ENCODE data around the gene TMEM192. TPM values are rescaled to one million over a fixed set of nuclear protein-coding genes. Genes with fewer than 3 reads are reported as not detected.
"Not testable (repeated sequence)": the region's sequence is repeated elsewhere in the genome, so short reads cannot be mapped to it uniquely, and the experiment has no call there.

Gene TMEM192
- polyA plus RNA-seq, 4 donors = 31.4 to 41.5 (median 35.6) TPM

DNA sequence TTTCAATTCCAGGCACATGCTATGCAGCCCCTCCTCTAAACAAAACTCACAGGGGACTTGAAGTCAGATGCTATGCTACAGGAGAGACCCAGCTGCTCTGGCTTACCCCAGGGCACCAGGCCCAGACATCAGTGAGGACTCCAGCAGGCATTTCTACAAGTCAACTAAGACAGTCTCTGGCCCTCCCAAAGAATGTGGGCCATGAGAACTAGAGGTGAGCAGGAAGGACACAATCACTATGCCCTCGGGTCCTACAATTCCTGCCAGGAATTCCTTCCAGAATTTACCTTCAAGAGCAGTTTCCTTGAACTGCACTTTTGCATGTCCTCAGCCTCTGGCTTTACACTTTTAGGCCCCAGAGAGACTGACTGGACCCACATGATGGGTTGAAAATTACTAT lies 17.4 kb downstream of the TMEM192 start:
- DNase-seq (ENCODE audit: low read depth in 4 of 4, low spot score in 3 of 4) = no peak

DNA sequence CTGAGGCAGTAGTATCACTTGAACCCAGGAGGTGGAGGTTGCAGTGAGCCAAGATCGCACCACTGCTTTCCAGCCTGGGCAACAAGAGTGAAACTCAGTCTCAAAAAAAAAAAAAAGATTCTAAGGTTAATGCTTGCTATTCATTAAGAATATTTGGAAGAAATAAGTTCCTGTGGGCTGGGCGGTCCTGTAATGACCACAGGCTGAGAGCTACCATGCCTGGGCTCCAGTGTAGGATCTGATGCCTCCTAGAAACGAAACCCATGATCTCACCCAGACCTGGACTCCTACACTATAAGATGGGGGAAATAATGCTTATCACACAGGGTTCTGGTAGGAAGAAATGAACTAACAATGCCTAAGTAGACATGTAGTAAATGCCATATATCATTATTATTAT lies 17.8 kb downstream of the TMEM192 start:
- no peak for DNase-seq (ENCODE audit: low read depth in 4 of 4, low spot score in 3 of 4)

DNA sequence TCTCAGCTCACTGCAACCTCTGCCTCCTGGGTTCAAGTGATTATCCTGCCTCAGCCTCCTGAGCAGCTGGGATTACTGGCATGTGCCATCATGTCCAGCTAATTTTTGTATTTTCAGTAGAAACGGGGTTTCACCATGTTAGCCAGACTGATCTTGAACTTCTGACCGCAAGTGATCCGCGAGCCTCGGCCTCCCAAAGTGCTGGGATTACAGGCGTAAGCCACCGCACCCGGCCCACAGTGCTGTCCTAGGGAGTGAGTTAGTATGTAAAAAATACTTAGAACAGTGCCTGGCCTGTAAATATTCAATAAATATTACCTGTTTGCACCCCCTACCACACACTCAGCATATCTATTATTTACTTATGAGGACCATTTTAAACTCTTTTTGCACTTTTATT lies 20.5 kb downstream of the TMEM192 start:
- DNase-seq (ENCODE audit: low read depth in 4 of 4, low spot score in 3 of 4) = not testable (repeated sequence)

DNA sequence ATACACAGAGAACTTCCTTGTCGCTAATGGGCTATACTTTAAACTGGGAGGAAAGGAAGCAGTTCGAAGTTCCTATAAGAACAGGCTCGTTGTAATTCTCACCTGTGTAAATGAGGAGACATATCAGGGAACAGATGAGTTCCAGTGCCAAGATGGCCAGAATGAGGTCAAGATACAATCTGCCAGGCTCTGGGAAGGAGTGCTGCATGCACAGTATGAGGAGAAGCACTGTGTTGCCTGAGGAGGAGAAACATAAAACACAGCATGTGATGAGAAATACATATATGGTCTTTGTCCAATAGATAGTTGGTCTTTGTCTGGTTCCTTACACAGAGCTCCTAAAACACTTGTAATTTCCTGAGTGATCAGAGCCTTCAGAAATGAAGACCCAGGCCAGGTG lies 24.3 kb downstream of the TMEM192 start:
- DNase-seq (ENCODE audit: low read depth in 4 of 4, low spot score in 3 of 4) = no peak

DNA sequence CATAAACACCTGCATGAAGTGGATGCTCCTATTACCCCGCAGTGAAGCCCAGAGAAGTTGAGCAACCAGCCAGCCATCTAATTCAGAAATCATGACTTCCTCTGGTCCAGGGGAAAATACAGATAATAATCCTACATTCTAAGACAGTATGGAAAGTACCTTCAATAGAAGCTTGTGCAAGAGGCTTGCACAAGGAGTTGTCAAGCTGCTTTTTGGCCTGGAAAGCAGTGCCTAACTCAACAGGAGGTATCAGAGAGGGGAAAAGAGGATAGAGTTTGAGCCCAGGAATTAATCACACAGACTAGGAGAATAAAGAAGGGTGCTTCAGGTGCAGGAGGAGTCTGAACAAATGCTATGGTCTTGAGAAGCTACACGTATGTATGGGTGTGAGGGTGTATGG lies 26.7 kb downstream of the TMEM192 start:
- no peak for DNase-seq (ENCODE audit: low read depth in 4 of 4, low spot score in 3 of 4)

DNA sequence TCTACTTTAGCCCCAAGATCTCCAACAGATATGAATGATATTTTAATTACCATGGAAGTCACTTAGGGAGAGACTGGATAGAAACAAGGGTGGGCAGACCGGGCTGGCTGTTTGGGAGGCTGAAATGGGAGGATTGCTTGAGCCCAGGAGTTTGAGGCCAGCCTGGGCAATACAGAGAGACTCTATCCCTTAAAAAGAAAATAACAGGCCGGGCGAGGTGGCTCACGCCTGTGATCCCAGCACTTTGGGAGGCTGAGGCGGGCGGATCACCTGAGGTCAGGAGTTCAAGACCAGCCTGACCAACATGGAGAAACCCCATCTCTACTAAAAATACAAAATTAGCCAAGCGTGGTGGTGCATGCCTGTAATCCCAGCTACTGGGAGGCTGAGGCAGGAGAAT lies 27.9 kb downstream of the TMEM192 start:
- not testable (repeated sequence) for DNase-seq (ENCODE audit: low read depth in 4 of 4, low spot score in 3 of 4)

DNA sequence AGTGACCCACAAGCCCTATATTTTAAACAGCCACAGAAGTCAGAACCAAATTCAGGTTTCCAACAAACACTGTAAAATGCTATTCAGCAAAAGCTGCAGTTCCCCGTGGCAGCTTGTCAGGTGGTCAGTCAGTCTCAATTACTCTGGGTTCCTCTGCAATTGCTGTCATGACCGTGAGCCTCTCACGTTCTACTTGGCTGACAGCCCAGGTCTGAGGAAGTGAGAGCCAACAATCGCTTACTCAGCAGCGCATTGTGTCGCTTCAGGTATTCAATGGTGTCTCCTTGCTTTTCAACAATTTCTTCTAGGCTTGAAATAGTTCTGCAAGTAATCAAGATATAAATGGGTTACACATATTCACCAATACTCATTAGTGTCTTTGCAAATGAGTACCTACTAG lies 33.2 kb downstream of the TMEM192 start:
- DNase-seq (ENCODE audit: low read depth in 4 of 4, low spot score in 3 of 4) = peak in 2 of 4 donors; percentile 16 to 19

DNA sequence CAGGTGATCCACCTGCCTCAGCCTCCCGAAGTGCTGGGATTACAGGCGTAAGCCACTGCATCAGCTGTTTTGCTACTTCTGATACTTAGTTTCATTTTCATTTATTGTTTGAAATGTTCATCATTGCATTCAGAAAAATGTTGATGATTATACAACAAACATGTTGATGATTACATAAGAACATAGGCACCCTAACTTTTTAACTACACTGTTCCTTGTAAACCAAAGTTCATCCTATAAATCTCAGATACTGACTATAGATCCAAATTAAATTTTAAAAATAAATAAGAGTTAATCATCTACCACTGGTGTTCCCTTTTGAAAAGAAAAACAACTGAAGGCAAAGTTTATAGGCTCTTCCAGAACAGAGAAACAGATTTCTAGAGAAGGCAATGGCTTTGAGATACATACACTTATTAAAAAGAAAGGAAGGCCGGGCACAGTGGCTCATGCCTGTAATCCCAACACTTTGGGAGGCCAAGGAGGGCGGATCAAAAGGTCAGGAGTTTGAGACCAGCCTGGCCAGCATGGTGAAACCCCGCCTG lies 35.6 kb downstream of the TMEM192 start:
- DNase-seq (ENCODE audit: low read depth in 4 of 4, low spot score in 3 of 4) = no peak

DNA sequence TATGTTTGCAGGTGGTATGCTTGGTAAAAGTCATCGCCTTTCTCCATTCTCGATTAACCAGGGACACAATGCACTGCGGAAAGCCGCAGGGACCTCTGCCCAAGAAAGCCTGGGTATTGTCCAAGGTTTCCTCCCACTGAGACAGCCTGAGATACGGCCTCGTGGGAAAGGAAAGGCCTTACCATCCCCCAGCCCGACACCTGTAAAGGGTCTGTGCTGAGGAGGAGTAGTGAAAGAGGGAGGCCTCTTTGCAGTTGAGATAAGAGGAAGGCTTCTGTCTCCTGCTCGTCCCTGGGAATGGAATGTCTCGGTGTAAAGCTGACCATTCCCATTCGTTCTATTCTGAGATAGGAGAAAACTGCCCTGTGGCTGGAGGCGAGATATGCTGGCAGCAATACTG lies 39.3 kb downstream of the TMEM192 start:
- DNase-seq (ENCODE audit: low read depth in 4 of 4, low spot score in 3 of 4) = not testable (repeated sequence)

DNA sequence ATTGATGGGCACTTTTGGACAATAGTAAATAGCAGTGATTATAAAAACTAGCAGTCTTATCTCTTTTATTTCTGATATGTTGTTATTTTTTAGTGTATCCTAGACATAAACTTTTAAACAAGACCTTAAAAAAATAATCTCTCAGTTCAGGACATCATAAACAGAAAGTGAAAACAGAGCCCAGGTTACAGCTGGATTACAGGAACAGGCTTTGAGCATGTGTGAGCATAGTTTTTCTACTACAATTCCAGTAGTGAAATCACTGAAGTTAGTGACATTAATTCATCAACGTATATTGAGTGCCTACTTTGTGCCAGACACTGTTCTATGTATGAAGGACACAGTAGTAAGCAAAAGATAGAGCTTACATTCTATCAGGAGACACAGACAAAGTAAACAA lies 42.1 kb downstream of the TMEM192 start:
- DNase-seq (ENCODE audit: low read depth in 4 of 4, low spot score in 3 of 4) = no peak

DNA sequence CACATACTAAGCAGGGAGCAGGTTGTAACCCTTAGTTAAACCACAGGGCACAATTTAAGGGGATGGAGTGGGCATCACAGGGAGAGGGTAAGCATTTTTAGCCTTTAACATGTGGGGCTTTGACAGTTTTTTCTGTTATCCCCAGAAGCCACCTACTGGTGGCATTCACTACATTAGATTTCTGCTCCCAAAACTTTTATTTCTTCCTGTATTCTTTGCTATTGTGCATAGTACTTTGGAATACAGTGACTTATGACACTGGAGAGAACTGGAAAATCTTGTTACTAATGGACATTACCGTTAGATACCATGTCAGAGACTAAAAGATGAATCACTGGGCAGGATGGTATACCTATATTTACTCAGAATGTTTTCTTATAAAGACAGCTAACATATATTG lies 51.7 kb downstream of the TMEM192 start:
- no peak for DNase-seq (ENCODE audit: low read depth in 4 of 4, low spot score in 3 of 4)

DNA sequence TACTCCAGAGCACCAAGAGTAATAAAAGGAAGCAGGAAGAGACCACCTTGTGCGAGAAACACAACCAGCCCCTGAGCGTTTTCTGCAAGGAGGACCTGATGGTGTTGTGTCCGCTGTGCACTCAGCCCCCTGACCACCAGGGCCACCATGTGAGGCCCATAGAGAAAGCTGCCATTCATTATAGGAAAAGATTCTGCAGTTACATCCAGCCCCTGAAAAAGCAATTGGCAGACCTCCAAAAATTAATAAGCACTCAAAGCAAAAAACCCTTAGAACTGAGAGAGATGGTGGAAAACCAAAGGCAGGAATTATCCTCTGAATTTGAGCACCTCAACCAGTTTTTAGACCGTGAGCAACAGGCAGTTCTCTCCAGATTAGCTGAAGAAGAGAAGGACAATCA lies 53.3 kb downstream of the TMEM192 start:
- no peak for DNase-seq (ENCODE audit: low read depth in 4 of 4, low spot score in 3 of 4)

DNA sequence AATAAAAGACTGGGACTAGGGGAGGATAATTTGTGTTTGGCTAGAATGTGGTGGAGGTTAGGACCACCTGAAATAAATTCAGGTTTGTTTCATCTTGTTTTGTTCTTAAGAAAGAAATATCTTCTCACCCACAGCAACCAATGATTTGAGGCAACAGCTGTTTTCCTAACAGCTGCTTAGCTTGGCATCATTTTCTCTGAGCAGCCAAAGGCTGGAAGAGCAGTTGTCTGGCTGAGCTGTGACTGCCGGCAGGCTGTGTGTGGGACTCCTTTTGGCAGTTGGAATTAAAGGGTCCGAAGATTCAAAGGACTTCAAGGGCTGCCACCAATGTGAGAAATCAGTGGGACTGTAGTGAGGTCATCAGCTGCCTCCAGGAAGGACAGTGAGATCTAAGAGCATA lies 54.0 kb downstream of the TMEM192 start:
- DNase-seq (ENCODE audit: low read depth in 4 of 4, low spot score in 3 of 4) = no peak

DNA sequence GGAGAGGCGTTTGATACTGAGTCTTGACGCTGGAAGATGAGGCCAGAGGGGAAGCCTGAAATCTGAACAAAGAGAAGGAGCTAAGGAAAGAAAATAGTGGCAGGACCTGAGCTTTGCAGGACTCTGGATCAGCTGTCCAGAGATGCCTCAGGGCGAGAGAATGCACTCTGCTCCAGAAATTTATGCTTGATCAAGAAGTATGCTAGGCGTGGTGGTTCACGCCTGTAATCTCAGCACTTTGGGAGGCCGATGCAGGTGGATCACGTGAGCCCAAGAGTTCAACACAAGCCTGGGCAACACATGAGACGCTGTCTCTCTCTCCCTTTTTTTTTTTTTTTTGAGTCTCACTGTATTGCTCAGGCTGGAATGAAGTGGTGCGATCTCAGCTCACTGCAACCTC lies 57.1 kb downstream of the TMEM192 start:
- no peak for DNase-seq (ENCODE audit: low read depth in 4 of 4, low spot score in 3 of 4)

DNA sequence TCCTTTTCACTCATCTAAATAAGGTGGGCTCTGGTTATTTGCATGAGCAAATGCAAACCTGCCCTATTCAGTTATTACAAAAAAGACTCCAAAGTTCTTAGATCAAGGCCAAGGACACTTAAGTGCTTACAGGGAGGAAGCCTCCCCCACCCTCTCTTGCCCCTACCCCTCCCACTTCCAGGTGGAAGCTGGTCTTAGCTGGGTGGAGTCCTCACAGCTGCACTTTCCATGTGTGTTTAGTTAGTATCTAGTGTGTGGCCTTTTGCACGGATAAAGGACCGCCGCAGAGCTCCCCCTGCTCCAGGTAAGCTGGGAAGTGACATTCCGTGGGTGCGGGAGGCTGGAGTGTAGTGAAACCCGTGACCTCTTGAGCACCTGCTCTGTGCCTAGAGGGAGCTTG lies 59.0 kb downstream of the TMEM192 start, which contains the start of gene TRIM75:
TRIM75 (plus strand) TSS at position 222 of the 400 bp plus-strand sequence. CDS start 5,282 bp downstream, outside the sequence.
- no peak for DNase-seq (ENCODE audit: low read depth in 4 of 4, low spot score in 3 of 4)

DNA sequence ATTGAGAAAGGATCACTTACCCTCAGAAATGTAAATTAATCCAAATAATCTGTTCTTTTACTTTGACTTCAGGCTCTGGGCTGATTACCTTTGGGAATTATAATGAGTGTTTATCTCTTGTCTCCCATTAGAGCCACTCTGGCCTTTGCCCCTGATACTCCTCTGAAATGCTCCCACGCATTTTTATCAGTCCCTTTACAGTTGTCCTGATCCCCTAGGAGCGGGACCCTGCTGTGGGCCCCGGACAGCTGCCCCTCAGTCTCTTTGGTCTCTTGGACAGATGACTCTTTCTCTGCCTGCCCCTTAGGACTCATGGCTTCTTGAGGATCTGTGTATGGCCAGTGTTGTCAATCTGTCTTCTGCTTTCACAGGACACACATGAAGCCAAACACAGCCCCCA lies 60.0 kb downstream of the TMEM192 start:
- DNase-seq (ENCODE audit: low read depth in 4 of 4, low spot score in 3 of 4) = no peak

DNA sequence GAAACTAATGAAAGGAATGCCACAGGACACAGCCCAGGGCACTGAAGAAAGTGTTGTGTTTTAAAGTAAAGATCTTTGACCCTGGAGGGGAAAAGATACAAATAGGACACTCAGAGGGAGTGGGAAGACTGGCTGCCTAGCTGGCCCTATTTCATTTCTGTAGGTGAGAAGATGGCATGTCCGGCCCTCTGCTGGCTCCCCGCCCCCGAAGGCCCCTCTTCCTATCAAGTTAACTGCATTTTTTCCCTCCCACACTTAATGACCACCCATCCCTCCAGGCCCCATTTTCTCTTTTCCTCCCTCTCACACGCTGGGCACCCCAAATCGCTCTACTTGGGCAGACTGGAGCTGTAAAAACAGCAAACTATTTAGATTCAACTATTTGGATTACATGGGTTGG lies 64.5 kb downstream of the TMEM192 start:
- no peak for DNase-seq (ENCODE audit: low read depth in 4 of 4, low spot score in 3 of 4)

DNA sequence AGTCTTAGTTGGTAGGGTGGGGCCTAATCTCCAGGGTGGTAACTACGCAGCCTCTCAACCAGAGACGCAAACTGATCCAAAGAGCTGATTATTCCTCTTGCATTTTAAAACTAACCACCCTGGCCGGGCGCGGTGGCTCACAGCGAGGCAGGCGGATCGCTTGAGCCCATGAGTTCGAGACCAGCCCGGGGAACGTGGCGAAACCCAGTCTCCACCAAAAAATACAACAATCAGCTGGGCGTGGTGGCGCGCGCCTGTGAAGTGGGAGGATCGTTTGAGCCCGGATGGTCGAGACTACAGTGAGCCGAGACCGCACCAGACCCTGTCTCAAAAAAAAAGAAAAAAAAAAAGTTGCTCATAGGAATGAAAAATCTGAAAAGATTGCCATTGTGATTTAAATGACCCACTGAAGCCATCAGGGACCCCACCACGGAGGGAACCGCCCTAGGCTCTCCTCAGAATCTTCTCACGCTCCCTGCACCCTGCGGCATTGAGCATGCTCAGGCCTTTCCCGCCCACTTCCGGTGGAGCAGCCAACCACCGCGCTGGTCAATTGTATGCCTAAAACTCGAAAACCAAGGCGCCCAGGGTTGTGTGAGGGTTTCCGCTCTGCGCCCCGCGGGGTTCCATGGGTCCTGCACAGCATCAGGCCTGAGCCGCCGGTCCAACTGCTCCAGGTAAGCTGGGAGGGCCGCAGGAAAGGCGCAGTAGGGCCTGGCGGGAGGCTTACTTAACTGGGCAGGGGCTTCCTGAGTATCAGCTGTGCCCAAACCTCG lies 81.0 kb downstream of the TMEM192 start, which contains the start of gene TRIM60:
TRIM60 (plus strand) TSS at position 564 of the 776 bp plus-strand sequence. CDS start 8,074 bp downstream, outside the sequence.
- DNase-seq (ENCODE audit: low read depth in 4 of 4, low spot score in 3 of 4) = no peak

DNA sequence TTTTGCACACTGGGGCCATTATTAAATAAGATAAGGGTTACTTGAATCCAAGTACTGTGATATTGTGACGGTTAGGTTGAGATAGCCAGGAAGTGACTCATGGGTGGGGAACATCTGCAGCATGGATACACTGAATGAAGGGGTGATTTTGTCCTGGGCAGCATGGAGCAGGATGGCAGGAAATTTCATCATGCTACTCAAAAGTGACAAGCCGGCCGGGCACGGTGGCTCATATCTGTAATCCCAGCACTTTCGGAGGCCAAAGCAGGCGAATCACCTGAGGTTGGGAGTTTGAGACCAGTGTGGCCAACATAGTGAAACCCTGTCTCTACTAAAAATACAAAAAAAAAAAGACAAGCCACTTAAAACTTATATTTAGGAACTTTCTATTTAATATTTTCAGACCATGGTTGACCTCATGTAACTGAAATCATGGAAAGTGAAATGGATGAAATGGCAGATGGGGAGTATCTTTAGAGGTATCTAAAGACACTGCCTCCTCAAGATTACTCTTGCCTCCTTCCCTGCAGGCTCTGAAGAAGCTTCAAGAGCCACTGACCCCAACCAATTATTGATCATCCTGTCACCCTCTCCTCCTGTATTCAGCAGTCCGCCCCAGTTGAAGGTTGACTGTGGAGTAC lies 84.8 kb downstream of the TMEM192 start:
- DNase-seq (ENCODE audit: low read depth in 4 of 4, low spot score in 3 of 4) = no peak

DNA sequence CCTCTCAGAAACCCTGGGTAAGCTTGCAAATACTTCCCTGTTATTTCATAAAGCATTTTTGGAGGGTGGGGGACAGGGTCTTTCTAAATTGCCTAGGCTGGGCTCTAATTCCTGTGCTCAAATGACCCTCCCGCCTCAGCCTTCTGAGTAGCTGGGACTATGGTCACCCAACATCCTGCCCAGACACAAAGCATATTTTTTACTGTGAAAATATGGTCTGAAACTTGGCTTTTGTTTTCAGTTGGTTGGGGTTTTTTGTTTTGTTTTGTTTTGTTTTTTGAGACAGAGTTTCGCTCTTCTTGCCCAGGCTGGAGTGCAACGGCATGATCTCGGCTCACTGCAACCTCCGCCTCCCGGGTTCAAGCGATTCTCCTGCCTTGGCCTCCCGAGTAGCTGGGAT lies 86.9 kb downstream of the TMEM192 start:
- DNase-seq (ENCODE audit: low read depth in 4 of 4, low spot score in 3 of 4) = not testable (repeated sequence)
